Endothelial cell of umbilical vein (primary cell): ENCODE measurements around the gene SEC22A.

Experiments used
- EZH2 ChIP-seq: IDR thresholded peaks from 2 replicates; pipeline ENCODE4 v1.6.1; 2012; ENCODE audit warnings: borderline replicate concordance, low read depth, mild to moderate bottlenecking, moderate library complexity, low read length, inconsistent platforms; ENCODE audit not compliant: severe bottlenecking
- FOS ChIP-seq: IDR thresholded peaks from 2 replicates; pipeline ENCODE4 v1.6.1; 2011; ENCODE audit warnings: mild to moderate bottlenecking, low read length, moderate library complexity, borderline replicate concordance; ENCODE audit not compliant: insufficient read depth
- JUN ChIP-seq: IDR thresholded peaks from 2 replicates; pipeline ENCODE4 v1.6.1; 2011; ENCODE audit warnings: borderline replicate concordance, low read depth; ENCODE audit not compliant: insufficient read length, insufficient read depth
- MYC ChIP-seq: IDR thresholded peaks from one replicate; pipeline ENCODE4 v1.6.1; 2011; ENCODE audit warnings: mild to moderate bottlenecking, low read depth, low read length
- POLR2A ChIP-seq: IDR thresholded peaks from 2 replicates; pipeline ENCODE4 v1.6.1; 2012; ENCODE audit warnings: low read depth, mild to moderate bottlenecking, control low read depth, low read length
- POLR2AphosphoS5 ChIP-seq: IDR thresholded peaks from 2 replicates; pipeline ENCODE4 v1.6.1; 2012; ENCODE audit warnings: low read depth, mild to moderate bottlenecking, control low read depth, low read length, moderate library complexity; ENCODE audit not compliant: insufficient read depth
- TF ChIP-seq, protein P1 (sequence below), 2 donors: IDR thresholded peaks; 1 replicate in 1 of 2; 2 replicates in 1 of 2; pipeline ENCODE4 v1.5.1; 2011; ENCODE audit warnings: low read length in 2 of 2, mild to moderate bottlenecking in 2 of 2, moderate library complexity in 2 of 2, control low read depth in 1 of 2, inconsistent platforms in 1 of 2, low read depth in 1 of 2; ENCODE audit not compliant: insufficient read depth in 1 of 2; ENCODE audit errors: extremely low read depth in 1 of 2
- TF ChIP-seq, protein P2 (sequence below): IDR thresholded peaks from 2 replicates; pipeline ENCODE4 v1.6.1; 2011; ENCODE audit not compliant: insufficient read depth, insufficient read length

DNA sequence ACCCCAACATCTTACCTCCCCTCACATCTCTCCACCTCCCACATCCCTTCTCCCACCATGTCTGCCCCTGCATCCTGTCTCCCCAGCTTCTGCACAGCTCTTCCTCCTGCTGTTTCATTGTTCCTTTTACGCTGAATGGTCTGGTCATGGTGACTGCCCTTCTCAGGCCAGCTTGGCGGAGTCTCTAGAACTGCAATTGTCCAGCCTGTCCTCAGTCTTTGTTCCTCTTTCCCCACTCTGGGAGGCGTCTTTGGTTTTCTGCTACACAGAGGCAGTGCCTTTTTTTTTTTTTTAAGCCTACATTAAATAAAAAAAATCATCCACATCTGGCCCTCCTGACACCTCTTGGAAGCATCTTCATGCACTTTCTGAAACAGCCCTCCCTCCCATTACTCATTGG, 49.1 kb upstream of the SEC22A start:
- TF ChIP-seq, protein P1, sequence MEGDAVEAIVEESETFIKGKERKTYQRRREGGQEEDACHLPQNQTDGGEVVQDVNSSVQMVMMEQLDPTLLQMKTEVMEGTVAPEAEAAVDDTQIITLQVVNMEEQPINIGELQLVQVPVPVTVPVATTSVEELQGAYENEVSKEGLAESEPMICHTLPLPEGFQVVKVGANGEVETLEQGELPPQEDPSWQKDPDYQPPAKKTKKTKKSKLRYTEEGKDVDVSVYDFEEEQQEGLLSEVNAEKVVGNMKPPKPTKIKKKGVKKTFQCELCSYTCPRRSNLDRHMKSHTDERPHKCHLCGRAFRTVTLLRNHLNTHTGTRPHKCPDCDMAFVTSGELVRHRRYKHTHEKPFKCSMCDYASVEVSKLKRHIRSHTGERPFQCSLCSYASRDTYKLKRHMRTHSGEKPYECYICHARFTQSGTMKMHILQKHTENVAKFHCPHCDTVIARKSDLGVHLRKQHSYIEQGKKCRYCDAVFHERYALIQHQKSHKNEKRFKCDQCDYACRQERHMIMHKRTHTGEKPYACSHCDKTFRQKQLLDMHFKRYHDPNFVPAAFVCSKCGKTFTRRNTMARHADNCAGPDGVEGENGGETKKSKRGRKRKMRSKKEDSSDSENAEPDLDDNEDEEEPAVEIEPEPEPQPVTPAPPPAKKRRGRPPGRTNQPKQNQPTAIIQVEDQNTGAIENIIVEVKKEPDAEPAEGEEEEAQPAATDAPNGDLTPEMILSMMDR (IDR thresholded peaks at IDR 0.05; ENCODE audit: extremely low read depth in 1 of 2, insufficient read depth in 1 of 2, low read depth in 1 of 2, low read length in 2 of 2) = no peak
- TF ChIP-seq POLR2AphosphoS5 = no peak
- no peak for TF ChIP-seq JUN
- TF ChIP-seq EZH2 = no peak
- TF ChIP-seq POLR2A = no peak
- TF ChIP-seq, protein P2, sequence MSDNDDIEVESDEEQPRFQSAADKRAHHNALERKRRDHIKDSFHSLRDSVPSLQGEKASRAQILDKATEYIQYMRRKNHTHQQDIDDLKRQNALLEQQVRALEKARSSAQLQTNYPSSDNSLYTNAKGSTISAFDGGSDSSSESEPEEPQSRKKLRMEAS = no peak
- no peak for TF ChIP-seq MYC
- TF ChIP-seq FOS = no peak
